ENCODE data around the gene BRWD1.

- TF ChIP-seq, protein P1, sequence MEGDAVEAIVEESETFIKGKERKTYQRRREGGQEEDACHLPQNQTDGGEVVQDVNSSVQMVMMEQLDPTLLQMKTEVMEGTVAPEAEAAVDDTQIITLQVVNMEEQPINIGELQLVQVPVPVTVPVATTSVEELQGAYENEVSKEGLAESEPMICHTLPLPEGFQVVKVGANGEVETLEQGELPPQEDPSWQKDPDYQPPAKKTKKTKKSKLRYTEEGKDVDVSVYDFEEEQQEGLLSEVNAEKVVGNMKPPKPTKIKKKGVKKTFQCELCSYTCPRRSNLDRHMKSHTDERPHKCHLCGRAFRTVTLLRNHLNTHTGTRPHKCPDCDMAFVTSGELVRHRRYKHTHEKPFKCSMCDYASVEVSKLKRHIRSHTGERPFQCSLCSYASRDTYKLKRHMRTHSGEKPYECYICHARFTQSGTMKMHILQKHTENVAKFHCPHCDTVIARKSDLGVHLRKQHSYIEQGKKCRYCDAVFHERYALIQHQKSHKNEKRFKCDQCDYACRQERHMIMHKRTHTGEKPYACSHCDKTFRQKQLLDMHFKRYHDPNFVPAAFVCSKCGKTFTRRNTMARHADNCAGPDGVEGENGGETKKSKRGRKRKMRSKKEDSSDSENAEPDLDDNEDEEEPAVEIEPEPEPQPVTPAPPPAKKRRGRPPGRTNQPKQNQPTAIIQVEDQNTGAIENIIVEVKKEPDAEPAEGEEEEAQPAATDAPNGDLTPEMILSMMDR (IDR thresholded peaks at IDR 0.05), result no peak
- no peak for TF ChIP-seq POLR2A (IDR thresholded peaks at IDR 0.05)
These were observed 104.7 kb downstream of the BRWD1 start for GRCh38 chr21:39208624-39209333.
